Esophagus mucosa (tissue), 1 donor: Measurements from ENCODE around the gene TEKT3. TPM values are rescaled to one million over a fixed set of nuclear protein-coding genes. Genes with fewer than 3 reads are reported as not detected.

ENCODE experiments used
- ATAC-seq: fragments of 200-7000 bp; cut with Tn5 transposase; one replicate; pipeline ENCODE4 v1.9.1; 2020
- total RNA-seq: library from RNA; stranded (reverse); gene quantifications from one replicate; pipeline ENCODE4 v1.2.4, GENCODE V29; 2023
- donor health status: DM: yes; HTN: yes; CAD: no.

TEKT3 gene
- total RNA-seq, 1 donor from 2014 or later, result not detected

GRCh38 chr17:15263680-15264079 lies 77.7 kb downstream of the TEKT3 start:
- no peak for ATAC-seq

- ATAC-seq, result peak; percentile 28
These were observed 78.2 kb downstream of the TEKT3 start for GRCh38 chr17:15263206-15263579.

- peak; percentile 67 for ATAC-seq
These were observed 78.8 kb downstream of the TEKT3 start for GRCh38 chr17:15262291-15263205.

GRCh38 chr17:15261802-15262290 lies 79.6 kb downstream of the TEKT3 start:
- ATAC-seq, result no peak

GRCh38 chr17:15261258-15261801 lies 80.1 kb downstream of the TEKT3 start:
- peak; percentile 27 for ATAC-seq

GRCh38 chr17:15260376-15261257 lies 80.8 kb downstream of the TEKT3 start:
- peak; percentile 80 for ATAC-seq

- ATAC-seq, result no peak
These were observed 83.4 kb downstream of the TEKT3 start for GRCh38 chr17:15257796-15258512.

- ATAC-seq, result peak; percentile 34
These were observed 84.1 kb downstream of the TEKT3 start for GRCh38 chr17:15257258-15257788.

- ATAC-seq, result no peak
These were observed 84.7 kb downstream of the TEKT3 start for GRCh38 chr17:15256689-15257088.

- no peak for ATAC-seq
These were observed 85.5 kb downstream of the TEKT3 start for GRCh38 chr17:15255713-15256454.

Other genes with a start within 250 kb of the TEKT3 start
- 6.3 TPM for gene PMP22, start 76.3 kb downstream of the TEKT3 start, total RNA-seq
- gene CDRT4, start 126.0 kb upstream of the TEKT3 start, total RNA-seq, result 4.7 TPM
- gene TVP23C, start 221.9 kb upstream of the TEKT3 start, total RNA-seq, result 8.0 TPM